Middle frontal gyrus (tissue), 1 donor: ENCODE data around the gene WDR45.

Experiments
- DNase-seq: peaks from one replicate; pipeline ENCODE4 v3.0.0-alpha.2; 2015; ENCODE audit warnings: low spot score; ENCODE audit errors: extremely low spot score

WDR45 gene

GRCh38 chrX:49043220-49043986 lies 36.3 kb downstream of the WDR45 start, which contains the start of gene TFE3:
TSS of gene TFE3 (minus strand) at chrX:49043357. CDS start at chrX:49043226, 131 bp downstream.
- peak; percentile 92 for DNase-seq

GRCh38 chrX:49042581-49043219 lies 37.0 kb downstream of the WDR45 start:
- no peak for DNase-seq

- DNase-seq, result no peak
These were observed 37.7 kb downstream of the WDR45 start for GRCh38 chrX:49041744-49042580.

- no peak for DNase-seq
These were observed 39.2 kb downstream of the WDR45 start for GRCh38 chrX:49040376-49040955.

- no peak for DNase-seq
These were observed 39.9 kb downstream of the WDR45 start for GRCh38 chrX:49039598-49040375.

- DNase-seq, result no peak
These were observed 41.7 kb downstream of the WDR45 start for GRCh38 chrX:49037883-49038475.

- DNase-seq, result no peak
These were observed 49.4 kb downstream of the WDR45 start for GRCh38 chrX:49030283-49030682.

- DNase-seq, result no peak
These were observed 49.8 kb downstream of the WDR45 start for GRCh38 chrX:49029876-49030275.
